ENCODE measurements around the gene FBN1. TPM values are rescaled to one million over a fixed set of nuclear protein-coding genes. Genes with fewer than 3 reads are reported as not detected.

The FBN1 gene
- total RNA-seq, 4 donors from 2014 or later: 17.6 to 106 (median 31.2) TPM

DNA sequence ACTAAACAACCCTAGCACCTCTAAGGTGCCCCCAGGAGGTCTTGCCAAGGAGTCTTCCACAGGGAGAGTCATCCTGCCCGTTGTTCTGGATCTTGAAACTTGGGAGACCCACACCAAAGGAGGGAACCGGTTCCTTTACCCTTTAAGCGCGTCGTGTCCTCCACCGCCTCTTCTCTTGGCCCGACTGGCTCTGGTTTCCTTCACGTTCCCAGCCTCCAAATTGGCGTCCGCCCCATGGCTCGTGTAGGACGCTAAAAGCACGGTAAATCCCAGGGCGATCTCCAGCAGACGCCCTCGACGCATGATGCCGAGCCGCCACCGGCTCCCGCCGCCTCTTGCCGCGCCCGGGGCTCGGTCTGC, 1.1 kb downstream of the FBN1 start:
- 9% methylated on average over 24 of the region's 26 CpGs; no CpG with 5 or more reads in 1 of the 2 donors for WGBS, 2 donors (ENCODE audit: low coverage in 1 of 2)
- intact Hi-C loops (cut with DNase I; ENCODE audit: low total_unique reads) (no loop called here), in situ Hi-C loops (cut with MboI; ENCODE audit: low pct_ligation_motif_present in 1 of 4, low pct_unique_long_range_greater_than_20kb in 1 of 4, low sequenced_read_pairs in 3 of 4) (no loop called here)
- DNase-seq: no peak
- no peaks in the 10 kb centered on the region for H3K36me3 ChIP-seq
- peak overlapping the region; percentile 54 to 80 (median 57) for H3K4me3 ChIP-seq
- peaks cover 0 to 19% (median 2%) of the 10 kb centered on the region in 4 donors for H3K4me1 ChIP-seq
- TF ChIP-seq EP300 (IDR thresholded peaks at IDR 0.05; ENCODE audit: low read depth) (no peak), POLR2AphosphoS5 (IDR thresholded peaks at IDR 0.05) (no peak), POLR2A (IDR thresholded peaks at IDR 0.05) (no peak)
- TF ChIP-seq, protein P1, sequence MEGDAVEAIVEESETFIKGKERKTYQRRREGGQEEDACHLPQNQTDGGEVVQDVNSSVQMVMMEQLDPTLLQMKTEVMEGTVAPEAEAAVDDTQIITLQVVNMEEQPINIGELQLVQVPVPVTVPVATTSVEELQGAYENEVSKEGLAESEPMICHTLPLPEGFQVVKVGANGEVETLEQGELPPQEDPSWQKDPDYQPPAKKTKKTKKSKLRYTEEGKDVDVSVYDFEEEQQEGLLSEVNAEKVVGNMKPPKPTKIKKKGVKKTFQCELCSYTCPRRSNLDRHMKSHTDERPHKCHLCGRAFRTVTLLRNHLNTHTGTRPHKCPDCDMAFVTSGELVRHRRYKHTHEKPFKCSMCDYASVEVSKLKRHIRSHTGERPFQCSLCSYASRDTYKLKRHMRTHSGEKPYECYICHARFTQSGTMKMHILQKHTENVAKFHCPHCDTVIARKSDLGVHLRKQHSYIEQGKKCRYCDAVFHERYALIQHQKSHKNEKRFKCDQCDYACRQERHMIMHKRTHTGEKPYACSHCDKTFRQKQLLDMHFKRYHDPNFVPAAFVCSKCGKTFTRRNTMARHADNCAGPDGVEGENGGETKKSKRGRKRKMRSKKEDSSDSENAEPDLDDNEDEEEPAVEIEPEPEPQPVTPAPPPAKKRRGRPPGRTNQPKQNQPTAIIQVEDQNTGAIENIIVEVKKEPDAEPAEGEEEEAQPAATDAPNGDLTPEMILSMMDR (IDR thresholded peaks at IDR 0.05): no peak
- H3K27me3 ChIP-seq: peaks cover 31% of the 10 kb centered on the region
- H3K27ac ChIP-seq: peak overlapping the region; percentile 85 to 90 (median 87)
- H3K9me3 ChIP-seq: no peaks in the 10 kb centered on the region

DNA sequence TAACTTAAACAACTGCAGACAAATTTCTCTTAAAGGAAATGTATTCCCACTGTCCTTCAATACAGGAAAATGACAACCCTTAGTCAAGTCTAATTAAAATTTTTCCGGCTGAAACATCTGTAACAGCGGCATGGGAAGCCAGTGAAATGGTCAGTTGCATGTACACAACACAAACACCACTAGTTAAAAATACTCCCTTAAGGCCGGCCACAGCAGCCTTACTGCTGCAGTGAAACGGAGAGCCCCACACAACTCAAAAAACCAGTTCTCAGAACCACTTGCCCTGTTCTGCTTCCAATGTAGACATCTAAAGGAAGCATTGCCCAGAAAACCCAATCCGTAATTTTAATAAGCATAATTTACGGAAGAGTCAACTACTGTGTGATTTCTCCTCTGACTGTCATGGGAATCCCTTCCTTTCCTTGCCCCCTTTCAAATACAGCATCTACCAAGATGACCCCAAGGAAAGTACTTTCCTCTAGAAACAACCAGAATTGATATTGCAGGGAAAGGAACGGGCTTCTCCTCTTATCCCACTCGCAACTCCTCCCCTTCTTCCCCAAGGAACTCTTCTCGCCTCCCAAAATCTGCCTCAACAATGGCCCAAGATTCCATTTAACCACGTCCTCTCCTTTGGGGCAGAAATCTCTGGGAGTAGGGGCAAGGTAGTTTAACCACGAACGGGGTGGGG, 1.6 kb downstream of the FBN1 start:
- TF ChIP-seq POLR2AphosphoS5 (IDR thresholded peaks at IDR 0.05): no peak
- no peak for TF ChIP-seq POLR2A (IDR thresholded peaks at IDR 0.05)
- TF ChIP-seq EP300 (IDR thresholded peaks at IDR 0.05; ENCODE audit: low read depth): no peak
- TF ChIP-seq, protein P1 (IDR thresholded peaks at IDR 0.05): no peak
- H3K27me3 ChIP-seq: peaks cover 31% of the 10 kb centered on the region
- H3K36me3 ChIP-seq: no peaks in the 10 kb centered on the region
- in situ Hi-C loops (cut with MboI; ENCODE audit: low pct_ligation_motif_present in 1 of 4, low pct_unique_long_range_greater_than_20kb in 1 of 4, low sequenced_read_pairs in 3 of 4): no loop called here
- peak overlapping the region; percentile 54 to 80 (median 57) for H3K4me3 ChIP-seq
- WGBS, 2 donors (ENCODE audit: low coverage in 1 of 2): 44 to 82% methylated on average over 6 to 12 of the region's 12 CpGs
- H3K27ac ChIP-seq: peak overlapping the region; percentile 85 to 90 (median 87)
- no peak for DNase-seq
- no peaks in the 10 kb centered on the region for H3K9me3 ChIP-seq
- intact Hi-C loops (cut with DNase I; ENCODE audit: low total_unique reads): no loop called here
- H3K4me1 ChIP-seq: peaks cover 0 to 19% (median 2%) of the 10 kb centered on the region in 4 donors

DNA sequence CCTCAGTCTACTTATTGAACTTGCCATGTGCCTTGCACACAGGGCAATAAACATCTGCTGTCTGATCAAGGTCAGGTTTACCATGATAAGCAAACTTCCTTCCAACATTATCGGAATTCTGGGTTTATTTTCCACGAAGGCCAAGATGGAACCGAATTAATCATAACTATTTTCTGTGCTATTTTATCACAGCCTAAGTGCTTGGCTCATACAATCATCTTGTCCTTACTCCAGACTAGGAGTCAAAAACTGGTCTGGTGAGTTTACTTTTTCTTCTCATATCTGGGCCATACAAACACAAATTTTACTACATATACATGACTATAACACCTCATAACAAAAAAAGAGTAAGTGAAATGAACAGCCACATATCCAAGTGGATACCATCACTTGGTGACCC, 2.3 kb downstream of the FBN1 start:
- no peak for DNase-seq
- Histone ChIP-seq H3K9me3 (no peaks in the 10 kb centered on the region), H3K36me3 (no peaks in the 10 kb centered on the region), H3K27ac (peak overlapping the region; percentile 85 to 90 (median 87)), H3K4me1 (peaks cover 0 to 19% (median 2%) of the 10 kb centered on the region in 4 donors), H3K27me3 (peaks cover 31% of the 10 kb centered on the region), H3K4me3 (peak overlapping the region in 3 of 4 donors; percentile 54 to 80 (median 54))
- WGBS, 2 donors (ENCODE audit: low coverage in 1 of 2): 38% methylated on average over 3 of the region's 3 CpGs; no CpG with 5 or more reads in 1 of the 2 donors
- intact Hi-C loops (cut with DNase I; ENCODE audit: low total_unique reads): no loop called here
- in situ Hi-C loops (cut with MboI; ENCODE audit: low pct_ligation_motif_present in 1 of 4, low pct_unique_long_range_greater_than_20kb in 1 of 4, low sequenced_read_pairs in 3 of 4): no loop called here
- TF ChIP-seq, protein P1 (IDR thresholded peaks at IDR 0.05): no peak
- no peak for TF ChIP-seq EP300 (IDR thresholded peaks at IDR 0.05; ENCODE audit: low read depth)
- no peak for TF ChIP-seq POLR2A (IDR thresholded peaks at IDR 0.05)
- TF ChIP-seq POLR2AphosphoS5 (IDR thresholded peaks at IDR 0.05): no peak

DNA sequence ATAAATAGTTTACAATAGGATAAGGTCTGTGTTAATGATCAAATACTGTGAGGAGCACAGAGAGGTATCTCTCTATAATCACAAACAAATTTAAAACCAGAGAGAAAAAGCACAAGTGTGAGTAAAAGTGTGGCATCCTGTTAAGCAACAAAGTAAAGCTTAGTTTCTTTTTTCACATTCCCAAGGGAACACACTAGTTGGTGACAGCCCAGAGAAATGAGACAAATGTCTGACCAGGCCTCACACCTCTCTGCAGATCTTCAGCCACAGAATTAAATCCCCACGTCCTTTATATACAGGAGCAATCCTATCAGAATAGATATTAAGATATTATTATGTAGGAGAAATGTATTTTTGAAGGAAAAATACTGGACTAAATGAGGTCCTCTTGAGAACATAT, 2.7 kb downstream of the FBN1 start:
- Histone ChIP-seq H3K36me3 (no peaks in the 10 kb centered on the region), H3K27me3 (peaks cover 31% of the 10 kb centered on the region), H3K9me3 (no peaks in the 10 kb centered on the region), H3K27ac (peak overlapping the region; percentile 11 to 90 (median 86)), H3K4me3 (peak overlapping the region in 1 of 4 donors; percentile 80), H3K4me1 (peaks cover 0 to 19% (median 2%) of the 10 kb centered on the region in 4 donors)
- in situ Hi-C loops (cut with MboI; ENCODE audit: low pct_ligation_motif_present in 1 of 4, low pct_unique_long_range_greater_than_20kb in 1 of 4, low sequenced_read_pairs in 3 of 4) (no loop called here), intact Hi-C loops (cut with DNase I; ENCODE audit: low total_unique reads) (no loop called here)
- TF ChIP-seq POLR2AphosphoS5 (IDR thresholded peaks at IDR 0.05) (no peak), EP300 (IDR thresholded peaks at IDR 0.05; ENCODE audit: low read depth) (no peak), POLR2A (IDR thresholded peaks at IDR 0.05) (no peak)
- TF ChIP-seq, protein P1 (IDR thresholded peaks at IDR 0.05): no peak
- DNase-seq: no peak
- WGBS, 2 donors (ENCODE audit: low coverage in 1 of 2): 32 to 40% methylated on average over 1 of the region's 1 CpG
